ENCODE data around the gene ZAP70.

Gene ZAP70

GRCh38 chr2:97736185-97736584, 22.8 kb downstream of the ZAP70 start:
- POLR2A ChIA-PET (ENCODE audit: low non-redundant PET) = no interaction called here
- TF ChIP-seq CTCF (conservative IDR thresholded peaks at IDR 0.05; ENCODE audit: low read depth) = no peak
- CTCF ChIA-PET = no interaction called here
- DNase-seq (ENCODE audit: low spot score) = no peak
- no peak overlapping the region for H3K27ac ChIP-seq

GRCh38 chr2:97736608-97737330, 23.4 kb downstream of the ZAP70 start:
- CTCF ChIA-PET = interaction anchor here (0.6 kb wide), 1 partner anchor 280 kb away, joined by 3 read pairs; no protein-coding TSS in a partner anchor
- no peak overlapping the region for H3K27ac ChIP-seq
- DNase-seq (ENCODE audit: low spot score) = no peak

DNA sequence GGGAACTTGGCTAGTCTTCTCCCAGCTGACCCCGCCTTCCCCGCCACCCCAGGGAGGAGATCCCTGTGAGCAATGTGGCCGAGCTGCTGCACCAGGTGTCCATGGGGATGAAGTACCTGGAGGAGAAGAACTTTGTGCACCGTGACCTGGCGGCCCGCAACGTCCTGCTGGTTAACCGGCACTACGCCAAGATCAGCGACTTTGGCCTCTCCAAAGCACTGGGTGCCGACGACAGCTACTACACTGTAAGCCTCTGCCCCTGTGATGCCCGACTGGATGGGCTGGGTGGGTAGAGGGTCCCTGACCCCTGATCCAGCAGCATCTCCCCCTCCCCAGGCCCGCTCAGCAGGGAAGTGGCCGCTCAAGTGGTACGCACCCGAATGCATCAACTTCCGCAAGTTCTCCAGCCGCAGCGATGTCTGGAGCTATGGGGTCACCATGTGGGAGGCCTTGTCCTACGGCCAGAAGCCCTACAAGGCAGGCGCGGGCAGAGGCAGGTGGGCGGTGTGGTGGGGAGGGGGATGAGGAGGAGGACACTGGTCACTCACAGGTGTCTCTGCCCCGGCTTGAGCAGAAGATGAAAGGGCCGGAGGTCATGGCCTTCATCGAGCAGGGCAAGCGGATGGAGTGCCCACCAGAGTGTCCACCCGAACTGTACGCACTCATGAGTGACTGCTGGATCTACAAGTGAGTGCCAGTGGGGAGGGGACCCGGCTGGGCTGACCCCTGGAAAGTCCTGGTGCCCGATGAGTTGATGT, 24.2 kb downstream of the ZAP70 start:
- ChIA-PET CTCF (interaction anchor here (0.6 kb wide), 1 partner anchor 279 kb away, joined by 3 read pairs; no protein-coding TSS in a partner anchor), POLR2A (ENCODE audit: low non-redundant PET) (no interaction called here)
- no peak for DNase-seq (ENCODE audit: low spot score)
- H3K27ac ChIP-seq = no peak overlapping the region
- no peak for TF ChIP-seq CTCF (conservative IDR thresholded peaks at IDR 0.05; ENCODE audit: low read depth)

More at GRCh38 chr2:97736608-97737330, 23.4 kb downstream of the ZAP70 start:
- no peak for TF ChIP-seq CTCF (conservative IDR thresholded peaks at IDR 0.05; ENCODE audit: low read depth)
- POLR2A ChIA-PET (ENCODE audit: low non-redundant PET) = no interaction called here

DNA sequence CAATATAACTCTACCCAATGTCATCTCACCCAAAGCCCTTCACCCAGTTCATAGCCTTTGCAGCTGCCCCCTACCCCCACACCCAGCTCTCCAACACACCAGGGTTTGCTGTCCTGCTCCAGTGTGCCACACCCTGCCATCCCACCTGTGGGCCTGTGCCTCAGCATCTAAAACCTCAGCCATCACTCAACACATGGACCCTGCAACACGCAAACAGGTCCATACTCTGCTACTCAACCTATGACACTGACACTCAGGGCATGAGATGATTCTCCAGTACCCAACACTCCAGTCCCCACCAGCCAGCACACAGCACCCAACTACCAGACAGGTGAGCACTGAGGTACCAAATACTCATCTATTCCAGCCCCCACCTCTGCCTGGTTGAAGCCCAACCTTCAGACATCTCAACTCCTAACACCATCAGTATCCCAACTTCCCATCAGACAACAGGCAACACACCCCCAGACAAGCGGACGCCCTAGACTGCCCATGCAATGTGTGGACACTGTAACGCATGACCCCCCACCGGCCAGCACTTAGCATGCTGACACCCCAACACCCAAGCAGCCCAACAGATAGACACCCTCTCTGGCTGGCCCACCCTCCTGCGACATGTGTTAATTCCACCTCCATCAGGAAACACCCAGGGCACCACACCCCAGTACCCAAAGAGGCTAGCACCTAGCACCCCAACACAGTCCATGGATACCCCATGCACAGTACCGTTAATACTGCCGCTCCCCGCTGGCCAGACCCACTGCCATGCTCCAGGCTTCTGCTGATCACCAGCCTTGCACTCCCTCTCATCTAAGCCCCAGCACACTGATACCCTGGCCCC, 25.0 kb downstream of the ZAP70 start:
- no peak for DNase-seq (ENCODE audit: low spot score)
- CTCF ChIA-PET = no interaction called here

DNA sequence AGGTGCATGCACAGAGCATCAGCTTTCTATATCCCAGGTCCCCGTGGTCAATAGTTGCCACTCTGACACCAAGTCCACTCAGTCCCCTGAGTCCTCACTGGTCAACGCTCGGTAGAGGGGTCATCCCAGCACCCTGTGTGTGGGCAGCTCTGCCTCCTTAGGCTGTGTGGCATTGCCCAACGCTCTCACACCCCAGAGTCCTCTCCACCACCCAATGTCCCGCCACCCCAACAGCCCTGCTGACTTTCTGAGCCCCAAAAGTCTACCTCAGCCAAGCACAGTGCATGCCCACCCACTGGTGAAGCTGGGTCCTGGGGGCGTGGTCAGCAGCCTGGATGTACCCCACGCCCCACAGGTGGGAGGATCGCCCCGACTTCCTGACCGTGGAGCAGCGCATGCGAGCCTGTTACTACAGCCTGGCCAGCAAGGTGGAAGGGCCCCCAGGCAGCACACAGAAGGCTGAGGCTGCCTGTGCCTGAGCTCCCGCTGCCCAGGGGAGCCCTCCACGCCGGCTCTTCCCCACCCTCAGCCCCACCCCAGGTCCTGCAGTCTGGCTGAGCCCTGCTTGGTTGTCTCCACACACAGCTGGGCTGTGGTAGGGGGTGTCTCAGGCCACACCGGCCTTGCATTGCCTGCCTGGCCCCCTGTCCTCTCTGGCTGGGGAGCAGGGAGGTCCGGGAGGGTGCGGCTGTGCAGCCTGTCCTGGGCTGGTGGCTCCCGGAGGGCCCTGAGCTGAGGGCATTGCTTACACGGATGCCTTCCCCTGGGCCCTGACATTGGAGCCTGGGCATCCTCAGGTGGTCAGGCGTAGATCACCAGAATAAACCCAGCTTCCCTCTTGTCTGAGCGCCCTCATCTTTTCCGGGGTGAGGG, 25.9 kb downstream of the ZAP70 start:
- no peak for TF ChIP-seq CTCF (conservative IDR thresholded peaks at IDR 0.05; ENCODE audit: low read depth)
- POLR2A ChIA-PET (ENCODE audit: low non-redundant PET) = no interaction called here
- CTCF ChIA-PET = interaction anchor here (0.6 to 1.0 kb wide), 4 partner anchors 8 to 28 kb away, joined by 3 read pairs; no protein-coding TSS in a partner anchor

More for the DNA sequence above, 25.0 kb downstream of the ZAP70 start:
- no peak overlapping the region for H3K27ac ChIP-seq
- POLR2A ChIA-PET (ENCODE audit: low non-redundant PET) = no interaction called here
- TF ChIP-seq CTCF (conservative IDR thresholded peaks at IDR 0.05; ENCODE audit: low read depth) = no peak

More for the DNA sequence above, 25.9 kb downstream of the ZAP70 start:
- no peak overlapping the region for H3K27ac ChIP-seq
- DNase-seq (ENCODE audit: low spot score) = no peak

Measured in RWPE1 (cell line).